Adipocyte (in vitro differentiated cells): ENCODE measurements around the gene PPM1B.

Experiments used
- DNase-seq: peaks from one replicate; pipeline ENCODE4 v3.0.0-alpha.2; 2015; ENCODE audit warnings: low read depth
- H3K27me3 ChIP-seq: replicated peaks from 2 replicates; pipeline ENCODE4 v1.7.0; 2013; ENCODE audit warnings: mild to moderate bottlenecking, low read length, moderate library complexity; ENCODE audit not compliant: control insufficient read depth, insufficient read depth
- H3K36me3 ChIP-seq: 2 replicates; pipeline ENCODE4 v1.7.0; 2013; ENCODE audit warnings: low read length, mild to moderate bottlenecking, moderate library complexity; ENCODE audit not compliant: control insufficient read depth, insufficient read depth, severe bottlenecking
- H3K4me1 ChIP-seq: 2 replicates; pipeline ENCODE4 v1.7.0; 2013; ENCODE audit warnings: mild to moderate bottlenecking, low read length, moderate library complexity; ENCODE audit not compliant: control insufficient read depth, insufficient read depth
- H3K4me3 ChIP-seq: 2 replicates; pipeline ENCODE4 v1.7.0; 2013; ENCODE audit warnings: mild to moderate bottlenecking, low read length, moderate library complexity
- H3K9ac ChIP-seq: 2 replicates; pipeline ENCODE4 v1.7.0; 2013; ENCODE audit warnings: mild to moderate bottlenecking, low read length, moderate library complexity
- H3K9me3 ChIP-seq: 2 replicates; pipeline ENCODE4 v1.7.0; 2013; ENCODE audit warnings: mild to moderate bottlenecking, low read length, moderate library complexity; ENCODE audit not compliant: control insufficient read depth

Gene PPM1B

DNA sequence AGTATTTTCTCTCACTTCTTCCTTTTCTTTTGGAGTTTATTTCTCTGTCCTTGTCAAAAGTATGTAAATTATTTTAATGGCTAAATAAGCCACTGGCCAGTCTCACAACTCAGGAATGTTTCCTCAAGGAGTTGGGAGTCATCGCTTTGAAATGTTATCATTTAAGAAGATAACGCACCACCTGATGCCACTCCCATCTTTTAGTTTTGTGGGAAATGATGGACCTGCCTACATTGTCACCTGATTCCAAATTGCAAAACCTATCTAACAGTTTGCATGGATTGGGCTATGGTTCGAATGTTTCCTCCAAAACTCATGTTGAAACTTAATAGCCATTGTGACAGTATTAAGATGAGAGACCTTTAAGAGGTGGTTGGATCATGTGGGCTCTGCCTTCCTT, 32.4 kb upstream of the PPM1B start:
- Histone ChIP-seq H3K27me3 (no peaks in the 10 kb centered on the region), H3K9me3 (no peaks in the 10 kb centered on the region), H3K36me3 (no peaks in the 10 kb centered on the region), H3K4me3 (peak overlapping the region; percentile 25), H3K4me1 (peaks cover 33% of the 10 kb centered on the region), H3K9ac (peak overlapping the region; percentile 60)
- DNase-seq, result peak; percentile 70

DNA sequence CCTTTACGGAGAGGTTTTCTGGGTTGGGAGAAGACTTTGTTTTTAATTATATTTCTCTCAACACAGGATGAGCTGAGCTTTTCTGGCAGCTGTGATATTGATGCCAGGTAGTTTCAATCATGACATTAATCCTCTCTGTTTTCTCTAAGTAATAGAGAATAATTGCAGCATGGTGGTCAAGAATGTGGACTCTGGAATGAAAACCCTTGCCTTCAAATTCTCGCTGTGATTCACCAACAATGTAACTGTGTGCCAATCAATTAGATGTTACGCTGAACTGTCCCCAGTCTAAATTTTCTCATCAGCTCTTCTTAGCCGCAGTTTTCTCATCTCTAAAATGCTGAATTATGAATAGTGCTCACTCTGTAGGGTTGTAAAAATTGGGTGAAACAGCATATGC, 31.6 kb upstream of the PPM1B start:
- Histone ChIP-seq H3K9me3 (no peaks in the 10 kb centered on the region), H3K4me3 (no peak overlapping the region), H3K9ac (no peak overlapping the region), H3K36me3 (no peaks in the 10 kb centered on the region), H3K27me3 (no peaks in the 10 kb centered on the region), H3K4me1 (peaks cover 30% of the 10 kb centered on the region)
- no peak for DNase-seq

DNA sequence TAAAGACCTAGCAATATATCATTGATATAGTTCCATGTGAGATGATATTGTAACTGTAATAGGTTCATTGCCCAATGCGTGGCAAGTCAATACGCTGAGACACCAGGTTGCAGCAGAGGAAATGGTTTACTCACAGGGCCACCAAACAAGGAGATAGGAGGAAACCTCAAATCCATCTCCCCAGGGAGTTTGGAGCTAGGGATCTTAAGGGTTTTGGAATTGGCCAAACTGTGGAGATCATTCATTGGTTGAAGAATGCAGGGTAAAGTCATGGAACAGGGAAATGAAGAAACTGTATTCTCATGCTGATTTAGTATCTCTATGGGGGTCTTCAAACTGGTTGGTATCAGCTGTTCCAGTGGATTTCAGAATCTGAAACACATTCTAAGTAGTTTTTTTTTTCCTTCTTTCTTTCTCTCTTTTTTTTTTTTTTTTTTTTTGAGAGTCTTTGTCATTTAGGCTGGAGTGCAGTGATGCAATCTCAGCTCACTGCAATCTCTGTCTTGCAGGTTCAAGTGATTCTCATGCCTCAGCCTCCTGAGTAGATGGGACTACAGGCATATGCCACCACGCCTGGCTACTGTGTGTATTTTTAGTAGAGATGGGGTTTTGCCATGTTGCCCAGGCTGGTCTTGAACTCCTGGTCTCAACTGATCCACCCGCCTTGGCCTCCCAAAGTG, 30.7 kb upstream of the PPM1B start:
- H3K4me1 ChIP-seq, result peaks cover 30% of the 10 kb centered on the region
- H3K36me3 ChIP-seq, result no peaks in the 10 kb centered on the region
- no peaks in the 10 kb centered on the region for H3K9me3 ChIP-seq
- H3K9ac ChIP-seq, result no peak overlapping the region
- no peak overlapping the region for H3K4me3 ChIP-seq
- no peaks in the 10 kb centered on the region for H3K27me3 ChIP-seq
- no peak for DNase-seq

DNA sequence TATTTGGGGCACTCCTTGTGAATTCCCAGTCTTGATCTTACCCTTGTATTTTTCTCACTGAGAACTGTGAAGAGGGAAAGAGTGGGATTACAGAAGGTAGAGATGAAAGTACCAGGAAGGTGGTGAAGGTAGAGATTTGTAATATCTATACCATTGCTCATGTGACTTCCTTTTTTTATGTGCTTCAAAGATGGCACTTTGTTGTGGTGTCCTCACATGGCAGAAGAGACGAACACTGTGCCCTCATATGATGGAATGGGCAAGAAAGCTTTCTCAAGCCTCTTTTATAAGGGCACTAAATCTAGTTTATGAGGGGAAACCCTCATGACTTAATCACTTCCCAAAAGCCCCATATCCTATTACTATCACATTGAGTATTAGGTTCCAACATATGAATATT, 28.9 kb upstream of the PPM1B start:
- Histone ChIP-seq H3K36me3 (no peaks in the 10 kb centered on the region), H3K4me3 (no peak overlapping the region), H3K9ac (no peak overlapping the region), H3K9me3 (no peaks in the 10 kb centered on the region), H3K27me3 (no peaks in the 10 kb centered on the region), H3K4me1 (peaks cover 29% of the 10 kb centered on the region)
- no peak for DNase-seq

DNA sequence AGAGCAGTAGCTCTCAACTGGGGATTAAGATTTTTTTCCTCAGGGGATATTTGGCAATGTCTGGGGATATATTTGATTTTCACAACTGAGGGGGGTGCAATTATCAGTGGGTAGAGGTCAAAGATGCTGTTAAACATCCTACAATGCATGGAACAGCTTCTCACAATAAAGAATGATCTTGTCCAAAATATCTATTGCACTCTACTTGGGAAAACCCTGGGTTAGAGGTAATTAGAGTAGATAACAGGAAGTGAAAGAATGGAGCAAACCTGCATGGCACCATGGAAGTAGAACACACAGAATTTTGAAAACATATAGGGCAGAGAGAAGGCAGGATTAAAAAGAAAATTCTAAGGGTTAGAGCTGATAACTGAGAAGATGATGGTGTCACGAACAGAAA, 26.4 kb upstream of the PPM1B start:
- Histone ChIP-seq H3K36me3 (no peaks in the 10 kb centered on the region), H3K9me3 (no peaks in the 10 kb centered on the region), H3K27me3 (no peaks in the 10 kb centered on the region), H3K4me3 (no peak overlapping the region), H3K9ac (no peak overlapping the region), H3K4me1 (peaks cover 5% of the 10 kb centered on the region)
- no peak for DNase-seq

DNA sequence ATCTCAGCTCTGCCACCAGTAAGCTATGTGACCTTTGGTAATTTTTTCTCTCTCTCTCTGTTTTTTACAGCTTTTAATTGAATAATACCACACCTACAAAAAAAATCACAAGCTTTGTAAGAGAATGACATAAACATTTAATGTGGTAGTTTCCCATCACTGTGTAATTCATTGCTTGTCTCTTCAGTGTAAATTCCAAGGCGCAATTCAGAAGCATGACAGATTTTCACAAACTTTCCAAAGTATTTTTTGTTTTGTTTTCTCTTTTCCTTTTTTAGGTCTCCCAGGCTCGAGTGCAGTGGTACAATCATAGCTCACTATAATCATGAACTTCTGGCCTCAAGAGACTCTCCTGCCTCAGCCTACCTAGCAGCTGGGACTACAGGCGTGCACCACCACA, 25.0 kb upstream of the PPM1B start:
- no peaks in the 10 kb centered on the region for H3K4me1 ChIP-seq
- H3K36me3 ChIP-seq, result no peaks in the 10 kb centered on the region
- H3K9me3 ChIP-seq, result no peaks in the 10 kb centered on the region
- no peak for DNase-seq
- no peak overlapping the region for H3K9ac ChIP-seq
- H3K4me3 ChIP-seq, result no peak overlapping the region
- H3K27me3 ChIP-seq, result no peaks in the 10 kb centered on the region

DNA sequence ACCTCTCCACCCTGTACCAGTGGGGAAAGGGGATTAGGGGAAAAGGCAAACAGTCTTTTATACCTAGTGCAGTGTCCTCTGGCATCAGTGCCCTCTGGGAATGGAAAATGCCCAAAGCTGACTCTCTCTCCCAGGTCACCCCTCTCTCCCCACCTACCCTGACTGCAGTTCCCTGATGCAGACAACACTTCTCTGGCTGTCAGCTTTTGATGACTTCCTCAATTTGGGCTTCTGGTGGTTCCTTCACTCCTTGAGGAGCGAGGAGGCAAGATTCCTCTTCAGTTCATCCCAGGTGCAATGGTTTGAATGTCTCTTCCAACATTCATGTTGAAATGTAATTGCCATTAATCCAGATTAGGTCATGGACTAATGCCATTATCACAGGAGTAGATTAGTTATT, 19.7 kb upstream of the PPM1B start:
- Histone ChIP-seq H3K36me3 (no peaks in the 10 kb centered on the region), H3K9ac (no peak overlapping the region), H3K9me3 (peaks cover 7% of the 10 kb centered on the region), H3K27me3 (peaks cover 8% of the 10 kb centered on the region), H3K4me1 (no peaks in the 10 kb centered on the region), H3K4me3 (no peak overlapping the region)
- no peak for DNase-seq

DNA sequence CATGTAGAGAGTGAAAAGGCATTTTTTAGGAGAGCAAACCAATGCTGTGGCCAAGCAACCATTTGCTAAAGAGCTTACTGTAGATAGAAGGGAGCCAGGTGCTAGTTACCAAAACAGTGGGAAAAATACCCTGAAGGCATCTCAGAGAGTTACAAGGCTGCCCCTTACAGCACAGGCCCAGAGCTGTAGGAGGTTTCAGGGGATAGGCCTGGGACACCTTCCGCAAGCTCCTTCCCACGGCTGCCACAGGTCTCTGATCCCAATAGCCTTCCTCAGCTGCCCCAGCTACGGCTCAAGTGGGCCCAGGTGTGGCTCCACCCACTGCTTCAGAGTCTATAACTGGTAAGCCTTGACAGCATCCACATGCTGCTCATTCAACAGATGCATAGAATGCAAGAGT, 18.2 kb upstream of the PPM1B start:
- Histone ChIP-seq H3K36me3 (no peaks in the 10 kb centered on the region), H3K27me3 (peaks cover 8% of the 10 kb centered on the region), H3K9me3 (peaks cover 7% of the 10 kb centered on the region), H3K4me3 (no peak overlapping the region), H3K4me1 (no peaks in the 10 kb centered on the region), H3K9ac (no peak overlapping the region)
- no peak for DNase-seq

DNA sequence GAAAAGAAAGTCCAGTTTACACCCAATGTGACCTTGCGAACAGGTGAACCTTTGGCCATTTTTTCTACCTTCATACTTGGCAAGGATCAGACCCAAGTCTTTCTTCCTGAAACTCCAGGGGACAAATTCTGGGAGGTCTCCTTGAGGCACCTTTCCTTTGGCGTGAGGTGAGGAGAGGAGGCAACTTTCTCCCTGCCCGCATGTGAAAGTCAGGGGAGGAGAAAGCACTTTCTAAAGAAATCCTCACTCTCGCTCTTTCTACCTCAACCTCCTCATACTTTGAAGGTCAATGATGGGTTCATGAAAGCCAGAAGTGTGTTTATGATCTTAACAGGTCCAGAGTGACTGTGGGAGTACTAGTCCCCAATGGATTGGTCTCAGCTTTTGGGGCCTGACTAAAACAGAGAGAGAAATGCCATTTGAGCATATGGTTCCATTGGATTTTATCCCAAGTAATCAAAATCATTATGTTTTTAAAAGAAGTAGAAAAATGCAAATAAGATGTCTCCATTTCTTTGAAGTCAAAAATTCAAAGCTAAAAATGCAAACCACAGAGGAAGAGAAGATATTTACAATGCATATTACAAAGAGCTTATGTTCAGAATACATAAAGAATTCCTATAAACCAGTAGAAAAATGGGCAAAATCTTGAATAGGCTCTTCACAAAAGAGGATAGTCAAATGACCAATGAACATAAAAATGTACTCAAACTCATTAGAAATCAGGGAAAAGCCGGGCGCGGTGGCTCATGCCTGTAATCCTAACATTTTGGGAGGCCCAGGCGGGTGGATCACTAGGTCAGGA, 15.6 kb upstream of the PPM1B start:
- H3K36me3 ChIP-seq, result no peaks in the 10 kb centered on the region
- H3K9ac ChIP-seq, result no peak overlapping the region
- DNase-seq, result no peak
- H3K27me3 ChIP-seq, result peaks cover 8% of the 10 kb centered on the region
- peaks cover 7% of the 10 kb centered on the region for H3K9me3 ChIP-seq
- no peak overlapping the region for H3K4me3 ChIP-seq
- no peaks in the 10 kb centered on the region for H3K4me1 ChIP-seq

DNA sequence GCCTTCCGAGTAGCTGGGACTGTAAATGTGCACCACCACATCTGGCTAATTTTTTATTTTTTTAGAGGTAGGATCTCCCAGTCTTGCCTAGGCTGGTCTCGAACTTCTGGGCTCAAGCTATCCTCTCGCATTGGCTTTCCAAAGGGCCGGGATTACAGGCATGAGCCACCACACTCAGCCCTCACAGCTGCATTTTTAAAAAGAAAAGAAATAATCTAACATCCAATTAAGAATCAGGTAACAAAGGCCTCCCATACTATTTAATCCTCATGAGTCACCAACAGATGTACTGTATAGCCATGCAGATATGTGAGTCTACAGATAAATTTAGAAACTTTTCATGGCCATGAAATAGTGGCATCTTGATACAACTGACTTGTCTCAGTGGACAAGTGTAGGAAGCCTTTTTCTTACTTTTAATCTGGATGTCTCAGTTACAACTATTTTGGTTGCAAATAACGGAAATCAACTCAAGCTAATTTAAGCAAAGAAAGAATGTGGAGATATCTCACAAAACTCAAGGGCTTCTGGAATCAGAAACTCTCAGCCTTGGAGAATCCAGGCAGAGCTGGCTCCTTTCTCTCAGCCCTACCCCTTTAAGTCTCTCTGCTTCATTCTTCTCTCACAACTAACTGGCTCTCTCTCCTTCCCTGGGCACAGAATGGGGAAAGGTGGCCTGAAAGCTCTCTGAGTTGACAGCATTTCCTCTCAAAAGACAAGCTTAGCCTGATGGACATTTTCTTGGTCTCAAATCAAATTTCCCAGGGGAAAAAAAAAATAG, 12.8 kb upstream of the PPM1B start:
- H3K36me3 ChIP-seq, result no peaks in the 10 kb centered on the region
- no peaks in the 10 kb centered on the region for H3K9me3 ChIP-seq
- H3K27me3 ChIP-seq, result no peaks in the 10 kb centered on the region
- no peaks in the 10 kb centered on the region for H3K4me1 ChIP-seq
- peak; percentile 48 for DNase-seq
- no peak overlapping the region for H3K9ac ChIP-seq
- no peak overlapping the region for H3K4me3 ChIP-seq

DNA sequence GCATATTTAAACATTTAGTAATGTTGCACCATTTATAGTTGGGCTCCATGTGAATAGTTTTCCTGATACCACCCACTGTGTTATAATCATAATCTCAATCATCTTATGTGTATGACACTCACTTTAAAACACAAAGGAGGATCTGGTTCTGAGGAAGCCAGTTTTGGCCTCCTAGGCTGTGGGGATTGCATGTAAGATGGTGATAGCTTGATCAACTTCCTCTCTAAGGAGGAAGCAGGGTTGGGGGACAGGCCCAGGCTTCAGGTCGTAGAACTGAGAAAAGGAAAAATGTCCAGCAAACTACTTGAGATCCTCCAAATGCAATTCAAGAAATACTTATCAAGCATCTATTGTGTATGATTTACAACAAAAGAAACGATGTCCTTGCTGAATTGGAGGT, 4.9 kb upstream of the PPM1B start:
- H3K9me3 ChIP-seq, result peaks cover 4% of the 10 kb centered on the region
- H3K4me1 ChIP-seq, result peaks cover 3% of the 10 kb centered on the region
- no peaks in the 10 kb centered on the region for H3K27me3 ChIP-seq
- no peaks in the 10 kb centered on the region for H3K36me3 ChIP-seq
- DNase-seq, result no peak
- no peak overlapping the region for H3K9ac ChIP-seq
- H3K4me3 ChIP-seq, result no peak overlapping the region
